ENCODE measurements around the gene MTFR1L. TPM values are rescaled to one million over a fixed set of nuclear protein-coding genes. Genes with fewer than 3 reads are reported as not detected.

The MTFR1L gene
- total RNA-seq, 1 donor from 2014 or later, result 34.6 TPM

DNA sequence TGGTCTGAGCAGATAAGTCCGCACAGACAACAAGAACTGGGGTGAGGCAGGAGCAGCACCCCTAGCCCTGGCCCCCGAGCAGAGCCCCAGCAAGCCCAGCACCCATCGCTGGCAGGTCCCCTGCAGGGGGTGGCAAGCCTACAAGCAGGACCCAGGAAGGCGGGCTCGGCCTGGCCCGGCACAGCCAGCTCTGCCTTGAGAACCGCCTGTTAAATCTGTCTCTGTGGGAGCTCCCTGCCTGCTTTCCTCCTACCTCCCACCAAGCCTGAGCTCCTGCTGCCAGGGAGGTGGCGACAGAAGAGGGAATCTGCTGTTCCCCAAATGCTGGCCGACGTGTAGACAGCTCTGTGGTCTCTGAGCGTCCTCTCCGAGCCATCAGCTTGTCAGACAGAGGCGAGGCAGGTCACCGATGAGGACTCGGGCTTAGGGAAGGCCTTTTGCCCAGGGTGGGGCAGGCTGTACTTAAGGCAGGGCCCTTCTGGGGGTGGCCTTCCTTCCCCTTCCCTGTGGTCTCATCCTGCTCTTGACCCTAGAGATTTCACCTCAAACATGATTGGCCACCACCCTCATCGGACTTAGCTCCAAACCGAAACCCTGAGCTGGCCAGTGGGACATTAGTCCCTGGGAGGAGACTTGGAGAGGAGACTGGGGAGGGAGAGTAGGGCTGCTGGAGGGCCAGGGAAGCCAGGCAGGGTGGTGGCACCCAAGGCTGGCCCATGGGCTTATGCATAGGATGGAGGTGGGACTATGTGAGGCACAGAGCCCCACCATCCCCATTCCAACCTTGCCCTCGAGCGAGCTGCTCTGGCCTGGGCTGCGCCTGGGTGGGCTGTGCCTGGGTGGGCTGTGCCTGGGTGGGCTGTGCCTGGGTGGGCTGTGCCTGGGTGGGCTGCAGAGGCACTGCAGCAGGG lies 12.0 kb upstream of the MTFR1L start:
- Mint-ChIP-seq H3K27me3 (no peaks in the 10 kb centered on the region), H3K4me1 (peaks cover 26% of the 10 kb centered on the region), H3K4me3 (no peak overlapping the region), H3K36me3 (ENCODE audit: low read depth) (peaks cover 14% of the 10 kb centered on the region), H3K27ac (no peak overlapping the region), H3K9me3 (no peaks in the 10 kb centered on the region)
- DNase-seq, result no peak
- ChIA-PET POLR2A (no interaction called here), CTCF (no interaction called here)
- intact Hi-C loops (cut with micrococcal nuclease), result no loop called here
- no peak for ATAC-seq (ENCODE audit: low read depth)
- TF ChIP-seq CTCF (IDR thresholded peaks at IDR 0.05), result no peak

DNA sequence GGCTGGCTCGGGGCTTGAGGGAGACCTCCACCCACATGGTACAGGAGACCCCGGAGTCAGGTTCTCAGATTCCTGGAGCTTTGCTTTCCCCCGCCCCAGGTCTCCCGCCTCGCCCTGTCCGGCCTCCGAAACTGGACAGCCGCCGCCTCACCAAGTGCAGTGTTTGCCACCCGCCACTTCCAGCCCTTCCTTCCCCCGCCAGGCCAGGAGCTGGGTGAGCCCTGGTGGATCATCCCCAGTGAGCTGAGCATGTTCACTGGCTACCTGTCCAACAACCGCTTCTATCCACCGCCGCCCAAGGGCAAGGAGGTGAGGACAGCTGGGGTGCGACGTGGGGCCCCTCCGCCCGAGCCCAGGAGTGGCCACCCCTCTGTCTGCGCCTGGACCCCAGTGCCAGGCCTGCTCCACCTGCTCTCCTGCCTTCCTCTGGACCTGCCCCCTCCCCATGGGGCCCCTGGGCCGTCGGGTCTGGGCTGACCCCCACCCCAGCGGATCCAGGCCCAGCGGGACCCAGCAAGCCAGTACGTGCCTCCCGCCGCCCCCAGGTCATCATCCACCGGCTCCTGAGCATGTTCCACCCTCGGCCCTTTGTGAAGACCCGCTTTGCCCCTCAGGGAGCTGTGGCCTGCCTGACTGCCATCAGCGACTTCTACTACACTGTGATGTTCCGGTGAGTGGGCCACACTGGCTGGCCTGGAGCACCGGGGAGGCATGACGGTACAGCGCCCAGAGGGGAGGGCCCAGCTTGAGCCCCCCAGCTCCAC lies 11.1 kb upstream of the MTFR1L start:
- no peak for ATAC-seq (ENCODE audit: low read depth)
- Mint-ChIP-seq H3K4me1 (peaks cover 22% of the 10 kb centered on the region), H3K27me3 (no peaks in the 10 kb centered on the region), H3K9me3 (no peaks in the 10 kb centered on the region), H3K27ac (no peak overlapping the region), H3K4me3 (no peak overlapping the region), H3K36me3 (ENCODE audit: low read depth) (peaks cover 14% of the 10 kb centered on the region)
- intact Hi-C loops (cut with micrococcal nuclease), result no loop called here
- DNase-seq, result no peak
- ChIA-PET POLR2A (interaction anchor here (3.3 kb wide), 1 partner anchor 12 kb away, joined by 22 read pairs; the partner anchor contains the start of gene MTFR1L), CTCF (interaction anchor here (2.6 to 3.5 kb wide), 2 partner anchors 289 to 304 kb away, joined by 19 to 35 read pairs; no protein-coding TSS in a partner anchor)
- TF ChIP-seq CTCF (IDR thresholded peaks at IDR 0.05), result no peak

DNA sequence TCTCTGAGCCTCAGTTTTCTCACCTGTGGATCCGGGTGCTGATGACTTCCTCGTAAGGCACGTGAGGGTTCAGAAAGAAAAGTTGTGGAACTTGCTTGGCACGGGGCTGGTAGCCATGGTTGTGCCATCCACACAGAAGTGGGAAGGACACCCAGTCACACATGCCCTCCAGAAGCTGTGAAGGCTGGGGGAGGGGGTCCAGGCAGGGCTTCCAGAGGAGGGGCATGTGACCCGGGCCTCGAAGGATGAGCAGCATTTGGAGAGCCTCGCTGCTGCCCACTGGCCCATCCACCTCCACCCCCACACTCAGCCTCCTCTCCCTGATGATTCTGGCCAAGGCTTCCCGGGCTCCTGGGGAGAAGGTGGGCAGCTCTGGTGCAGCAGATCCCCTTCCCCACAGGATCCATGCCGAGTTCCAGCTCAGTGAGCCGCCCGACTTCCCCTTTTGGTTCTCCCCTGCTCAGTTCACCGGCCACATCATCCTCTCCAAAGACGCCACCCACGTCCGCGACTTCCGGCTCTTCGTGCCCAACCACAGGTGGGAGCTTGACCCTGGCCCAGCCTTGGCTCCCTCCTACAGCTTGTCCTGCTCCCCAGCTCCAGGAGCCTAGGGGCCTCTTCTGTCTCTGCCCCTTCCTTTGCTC lies 10.3 kb upstream of the MTFR1L start:
- Mint-ChIP-seq H3K4me1 (peaks cover 22% of the 10 kb centered on the region), H3K36me3 (ENCODE audit: low read depth) (peaks cover 14% of the 10 kb centered on the region), H3K4me3 (peak overlapping the region; percentile 44), H3K27ac (peak overlapping the region; percentile 18), H3K9me3 (no peaks in the 10 kb centered on the region), H3K27me3 (no peaks in the 10 kb centered on the region)
- intact Hi-C loops (cut with micrococcal nuclease), result no loop called here
- POLR2A ChIA-PET, result interaction anchor here (0.6 to 3.3 kb wide), 3 partner anchors 11 to 417 kb away, joined by 3 to 22 read pairs (median 7); partner anchors contain the start of gene MTFR1L
- peak; percentile 54 for ATAC-seq (ENCODE audit: low read depth)
- no peak for TF ChIP-seq CTCF (IDR thresholded peaks at IDR 0.05)
- CTCF ChIA-PET, result interaction anchor here (0.9 to 3.5 kb wide), 8 partner anchors 11 to 307 kb away, joined by 3 to 35 read pairs (median 6); no protein-coding TSS in a partner anchor
- DNase-seq, result no peak

GRCh38 chr1:25809929-25810328 lies 9.8 kb upstream of the MTFR1L start:
- ChIA-PET POLR2A (interaction anchor here (0.6 to 3.3 kb wide), 3 partner anchors 11 to 417 kb away, joined by 3 to 22 read pairs (median 7); partner anchors contain the start of gene MTFR1L), CTCF (interaction anchor here (0.9 to 3.5 kb wide), 8 partner anchors 11 to 308 kb away, joined by 3 to 35 read pairs (median 6); no protein-coding TSS in a partner anchor)
- no peak overlapping the region for H3K27ac Mint-ChIP-seq
- no peak for DNase-seq
- H3K4me1 Mint-ChIP-seq, result peaks cover 18% of the 10 kb centered on the region
- TF ChIP-seq CTCF (IDR thresholded peaks at IDR 0.05), result no peak
- H3K9me3 Mint-ChIP-seq, result no peaks in the 10 kb centered on the region
- H3K4me3 Mint-ChIP-seq, result peak overlapping the region; percentile 44
- peaks cover 17% of the 10 kb centered on the region for H3K36me3 Mint-ChIP-seq (ENCODE audit: low read depth)
- intact Hi-C loops (cut with micrococcal nuclease), result loop anchor here (2.0 to 5.0 kb wide), 4 partner anchors 201 to 571 kb away; no protein-coding TSS in a partner anchor
- no peak for ATAC-seq (ENCODE audit: low read depth)
- H3K27me3 Mint-ChIP-seq, result no peaks in the 10 kb centered on the region
